GM12872 (cell line): Measurements from ENCODE around the gene STK38L.

Experiments
- CTCF ChIP-seq: IDR thresholded peaks from 3 replicates; pipeline ENCODE4 v1.5.1; 2011; ENCODE audit warnings: low read depth, mild to moderate bottlenecking, low read length, moderate library complexity; ENCODE audit not compliant: insufficient read depth

The STK38L gene

DNA sequence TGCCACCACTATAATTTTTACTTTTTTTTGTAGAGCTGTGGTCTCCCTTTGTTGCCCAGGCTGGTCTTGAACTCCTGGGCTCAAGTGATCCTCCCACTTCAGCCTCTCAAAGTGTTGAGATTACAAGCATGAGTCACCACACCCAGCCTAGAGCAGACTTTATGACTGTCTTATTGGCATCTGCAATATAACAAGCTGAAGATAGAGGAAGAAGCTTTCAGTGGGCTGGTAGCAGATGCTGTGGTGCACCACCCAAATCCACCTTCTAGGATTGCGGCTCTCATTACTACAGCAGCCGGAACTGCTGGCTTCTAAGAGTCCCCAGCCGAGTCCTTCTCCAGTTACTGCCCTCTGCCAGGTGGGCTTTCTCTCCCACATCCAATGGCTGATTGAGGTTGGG lies 7.6 kb upstream of the STK38L start:
- TF ChIP-seq CTCF, result no peak

GRCh38 chr12:27237790-27238771 lies 6.0 kb upstream of the STK38L start:
- TF ChIP-seq CTCF, result no peak

DNA sequence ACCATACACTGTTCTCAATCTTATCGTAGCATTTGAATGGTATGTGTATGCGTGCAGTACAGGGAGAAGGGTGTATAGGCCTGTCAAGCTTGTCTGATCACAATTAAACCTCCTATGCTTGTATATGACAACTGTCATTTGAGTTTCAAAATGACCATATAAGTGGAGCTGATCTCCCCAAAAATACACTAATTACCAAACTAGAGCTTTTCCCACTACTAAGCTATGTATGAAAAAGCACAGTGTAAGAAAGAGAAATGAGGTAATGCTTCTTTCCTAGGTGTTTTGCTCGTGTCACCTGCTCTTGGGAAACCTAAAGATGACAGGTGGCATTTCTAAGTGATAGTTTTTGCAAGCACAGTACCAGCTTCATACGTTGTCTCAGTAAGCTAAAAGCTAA lies 1.1 kb upstream of the STK38L start:
- TF ChIP-seq CTCF, result no peak

GRCh38 chr12:27244689-27245488 lies 803 bp downstream of the STK38L start:
- TF ChIP-seq CTCF, result no peak

- TF ChIP-seq CTCF, result no peak
Observed at GRCh38 chr12:27246141-27246540, 2.1 kb downstream of the STK38L start.

GRCh38 chr12:27246774-27247173 lies 2.7 kb downstream of the STK38L start:
- no peak for TF ChIP-seq CTCF

GRCh38 chr12:27252934-27253333 lies 8.8 kb downstream of the STK38L start:
- no peak for TF ChIP-seq CTCF
